Liver (tissue), 10 donors: Measurements from ENCODE around the gene ZNF584. TPM values are rescaled to one million over a fixed set of nuclear protein-coding genes. Genes with fewer than 3 reads are reported as not detected.

Experiments
- DNase-seq: peaks from one replicate; pipeline ENCODE4 v3.0.0-alpha.2; 2017; ENCODE audit warnings: low spot score
- H3K27ac ChIP-seq, 2 donors: one replicate each; pipeline ENCODE4 v1.7.0; 2013; ENCODE audit warnings: inconsistent platforms in 2 of 2, low read length in 2 of 2, control low read depth in 1 of 2, low read depth in 1 of 2, mild to moderate bottlenecking in 1 of 2
- H3K27me3 ChIP-seq, 4 donors: one replicate each; pipeline versions ENCODE4 v1.6.1 to v1.7.0; 2013; ENCODE audit warnings: low read length in 3 of 4, inconsistent platforms in 1 of 4, mild to moderate bottlenecking in 1 of 4, moderate library complexity in 1 of 4; ENCODE audit not compliant: control insufficient read depth in 4 of 4, insufficient read depth in 4 of 4
- H3K36me3 ChIP-seq, 4 donors: one replicate each; pipeline versions ENCODE4 v1.6.1 to v1.7.0; 2013; ENCODE audit warnings: low read length in 3 of 4, mild to moderate bottlenecking in 3 of 4, low read depth in 1 of 4, moderate library complexity in 1 of 4; ENCODE audit not compliant: control insufficient read depth in 4 of 4, insufficient read depth in 3 of 4
- H3K4me1 ChIP-seq, 4 donors: one replicate each; pipeline versions ENCODE4 v1.6.1 to v1.7.0; 2013; ENCODE audit warnings: low read length in 3 of 4, mild to moderate bottlenecking in 3 of 4, moderate library complexity in 1 of 4; ENCODE audit not compliant: control insufficient read depth in 4 of 4, insufficient read depth in 4 of 4
- H3K4me3 ChIP-seq, 3 donors: one replicate each; pipeline versions ENCODE4 v1.6.1 to v1.7.0; 2013; ENCODE audit warnings: low read length in 3 of 3, control low read depth in 1 of 3, low read depth in 1 of 3, mild to moderate bottlenecking in 1 of 3
- H3K9ac ChIP-seq, 2 donors: one replicate each; pipeline ENCODE4 v1.7.0; 2013; ENCODE audit warnings: low read length in 2 of 2, mild to moderate bottlenecking in 2 of 2, moderate library complexity in 2 of 2, control low read depth in 1 of 2, low read depth in 1 of 2
- H3K9me3 ChIP-seq, 4 donors: one replicate each; pipeline versions ENCODE4 v1.6.1 to v1.7.0; 2013; ENCODE audit warnings: low read length in 3 of 4; ENCODE audit not compliant: control insufficient read depth in 4 of 4
- CTCF ChIP-seq: fragments of 150-350 bp; IDR thresholded peaks from 2 replicates; pipeline ENCODE4 v1.5.1; 2017; ENCODE audit warnings: improper control_type of control experiment, low read depth, low read length; ENCODE audit not compliant: missing input control
- EGR1 ChIP-seq, 2 donors: IDR thresholded peaks; 2 replicates each; pipeline ENCODE4 v1.6.1; 2016 to 2018; ENCODE audit warnings: antibody characterized with exemption in 2 of 2, low read depth in 2 of 2
- FOXA2 ChIP-seq: IDR thresholded peaks from 2 replicates; pipeline ENCODE4 v1.6.1; 2016; ENCODE audit warnings: antibody characterized with exemption
- GABPA ChIP-seq, 2 donors: IDR thresholded peaks in 1 of 2; conservative IDR thresholded peaks in 1 of 2; 2 replicates each; pipeline ENCODE4 v1.6.1; 2016; ENCODE audit warnings: antibody characterized with exemption in 2 of 2, mild to moderate bottlenecking in 1 of 2, moderate library complexity in 1 of 2
- HNF4A ChIP-seq, 2 donors: conservative IDR thresholded peaks; 2 replicates each; pipeline ENCODE4 v1.6.1; 2016; ENCODE audit warnings: antibody characterized with exemption in 2 of 2, mild to moderate bottlenecking in 2 of 2
- MAX ChIP-seq: IDR thresholded peaks from 2 replicates; pipeline ENCODE4 v1.6.1; 2016; ENCODE audit warnings: antibody characterized with exemption
- RAD21 ChIP-seq, 2 donors: IDR thresholded peaks; 2 replicates each; pipeline ENCODE4 v1.6.1; 2016; ENCODE audit warnings: antibody characterized with exemption in 2 of 2, mild to moderate bottlenecking in 2 of 2
- REST ChIP-seq: IDR thresholded peaks from 2 replicates; pipeline ENCODE4 v1.6.1; 2016; ENCODE audit warnings: antibody characterized with exemption, mild to moderate bottlenecking
- SP1 ChIP-seq: IDR thresholded peaks from 2 replicates; pipeline ENCODE4 v1.6.1; 2018; ENCODE audit warnings: antibody characterized with exemption, mild to moderate bottlenecking
- TAF1 ChIP-seq: conservative IDR thresholded peaks from 2 replicates; pipeline ENCODE4 v1.6.1; 2016; ENCODE audit warnings: antibody characterized with exemption, mild to moderate bottlenecking
- YY1 ChIP-seq: IDR thresholded peaks from 2 replicates; pipeline ENCODE4 v1.6.1; 2016; ENCODE audit warnings: antibody characterized with exemption, mild to moderate bottlenecking
- WGBS: extraction: QIAGEN DNeasy Blood & Tissue Kit; methylation state at CpG from one replicate; pipeline ENCODE4 v1.1.7; 2013; 5-methylcytosine and 5-hydroxymethylcytosine counted together
- polyA plus RNA-seq, 2 donors: library from polyadenylated mRNA; stranded (reverse) in 1 of 2; unstranded in 1 of 2; fragments of 200-250 nt in 1 of 2; fragments of >200 nt in 1 of 2; fragmentation: Nextera tagmentation in 1 of 2; extraction: Ambion mirVana in 1 of 2; gene quantifications; one replicate each; pipeline versions ENCODE4 v1.2.1 to v1.2.3, GENCODE V29; 2013 to 2015
- small RNA-seq: library from RNA; depleted of rRNA; stranded (forward); fragments of <200 nt; gene quantifications from one replicate; pipeline ENCODE3, GENCODE V24; 2014
- total RNA-seq, 2 donors: library from RNA; depleted of rRNA; stranded (reverse); fragments of >200 nt; gene quantifications; one replicate each; pipeline ENCODE4 v1.2.3, GENCODE V29; 2014
- donor health status: healthy.
- donor health status: healthy.
- donor health status: healthy.
- donor health status: healthy.
- donor health status: healthy.

ZNF584 gene
- total and polyA plus RNA-seq, 4 donors, result 3.6 to 12.6 (median 10.0) TPM

- no peaks in the 10 kb centered on the region for H3K9me3 ChIP-seq
- peak overlapping the region in 1 of 2 donors; percentile 97 for H3K9ac ChIP-seq
- TF ChIP-seq MAX, result no peak
- TF ChIP-seq RAD21 (IDR thresholded peaks at IDR 0.05), result no peak
- TF ChIP-seq HNF4A (conservative IDR thresholded peaks at IDR 0.05), result peak in 1 of 2 donors; percentile 4
- no peak for TF ChIP-seq TAF1
- TF ChIP-seq EGR1 (IDR thresholded peaks at IDR 0.05; ENCODE audit: low read depth in 2 of 2), result no peak
- no peak for DNase-seq
- H3K4me3 ChIP-seq, result peak overlapping the region; percentile 61 to 83 (median 71)
- WGBS, result 36% methylated on average over 20 of the region's 20 CpGs
- no peak overlapping the region for H3K27ac ChIP-seq
- H3K36me3 ChIP-seq, result peaks cover 0 to 2% (median 0%) of the 10 kb centered on the region in 4 donors
- H3K27me3 ChIP-seq, result no peaks in the 10 kb centered on the region
- peaks cover 7 to 23% (median 16%) of the 10 kb centered on the region in 4 donors for H3K4me1 ChIP-seq
Measured at GRCh38 chr19:58466089-58466759, 57.8 kb downstream of the ZNF584 start.

GRCh38 chr19:58466760-58467589, 58.5 kb downstream of the ZNF584 start, which contains the start of gene ZNF324:
TSS of gene ZNF324 (plus strand) at chr19:58467080. CDS start at chr19:58469186, 2,106 bp downstream.
- Histone ChIP-seq H3K4me1 (peaks cover 7 to 23% (median 16%) of the 10 kb centered on the region in 4 donors), H3K9me3 (no peaks in the 10 kb centered on the region), H3K27me3 (no peaks in the 10 kb centered on the region), H3K4me3 (peak within 1 kb of the TSS; percentile 83 to 94 (median 88)), H3K27ac (peak within 1 kb of the TSS; percentile 52 to 69), H3K36me3 (peaks cover 0 to 4% (median 1%) of the 10 kb centered on the region in 4 donors), H3K9ac (peak within 1 kb of the TSS; percentile 42 to 97)
- TF ChIP-seq HNF4A (conservative IDR thresholded peaks at IDR 0.05) (peak in 1 of 2 donors; percentile 3), CTCF (no peak), SP1 (peak; percentile 35), FOXA2 (no peak), RAD21 (IDR thresholded peaks at IDR 0.05) (peak; percentile 53 to 65), REST (peak; percentile 30), YY1 (peak; percentile 92), GABPA (IDR thresholded peaks at IDR 0.05 in 1 of 2, conservative IDR thresholded peaks at IDR 0.05 in 1 of 2) (peak; percentile 66 to 92)
- DNase-seq, result peak; percentile 98
- WGBS, result under 1% methylated on average over 92 of the region's 92 CpGs

Small RNA genes within 50 kb of the gene (small RNA-seq; reads per million reads assigned to genes)
- not detected for gene MIR4754
- 0.09 reads per million for gene RNA5SP473

Other genes starting within 250 kb of the ZNF584 start
- 10 to 100 TPM; 12.8 to 18.2 TPM for gene ZNF274, start 225.6 kb upstream of the ZNF584 start, total RNA-seq
- gene ZNF274, start 225.6 kb upstream of the ZNF584 start, polyA plus RNA-seq, result 10 to 100 TPM in 1 of 2 donors, 1 to 10 TPM in 1; 5.7 to 10.9 TPM
- gene ZNF544, start 179.7 kb upstream of the ZNF584 start, total RNA-seq, result 10 to 100 TPM; 14.9 to 25.2 TPM
- 1 to 10 TPM; 2.5 to 7.7 TPM for gene ZNF544, start 179.7 kb upstream of the ZNF584 start, polyA plus RNA-seq
- 1 to 10 TPM; 2.7 to 4.6 TPM for gene ZNF8, start 129.7 kb upstream of the ZNF584 start, total RNA-seq
- under 1 TPM; 0.37 to 0.50 TPM for gene ZNF8, start 129.7 kb upstream of the ZNF584 start, polyA plus RNA-seq
- gene ERVK3-1, start 103.3 kb upstream of the ZNF584 start, total RNA-seq, result 10 to 100 TPM; 21.4 to 28.0 TPM
- 10 to 100 TPM; 17.6 to 31.7 TPM for gene ERVK3-1, start 103.3 kb upstream of the ZNF584 start, polyA plus RNA-seq
- 1 to 10 TPM; 3.1 to 3.5 TPM for gene ZSCAN22, start 81.7 kb upstream of the ZNF584 start, total RNA-seq
- gene ZSCAN22, start 81.7 kb upstream of the ZNF584 start, polyA plus RNA-seq, result under 1 TPM; 0.88 to 0.89 TPM
- 100 to 1,000 TPM; 521 to 838 TPM for gene A1BG, start 55.2 kb upstream of the ZNF584 start, total RNA-seq
- gene A1BG, start 55.2 kb upstream of the ZNF584 start, polyA plus RNA-seq, result 1,000 to 10,000 TPM; 1,221 to 2,157 TPM
- gene ZNF497, start 45.9 kb upstream of the ZNF584 start, total RNA-seq, result 1 to 10 TPM; 1.1 to 4.4 TPM
- 1 to 10 TPM in 1 of 2 donors, under 1 TPM in 1; 0.60 to 1.4 TPM for gene ZNF497, start 45.9 kb upstream of the ZNF584 start, polyA plus RNA-seq
- 1 to 10 TPM; 2.1 to 3.6 TPM for gene ZNF837, start 27.6 kb upstream of the ZNF584 start, total RNA-seq
- 1 to 10 TPM in 1 of 2 donors, under 1 TPM in 1; 0.54 to 2.6 TPM for gene ZNF837, start 27.6 kb upstream of the ZNF584 start, polyA plus RNA-seq
- 1,000 to 10,000 TPM in 1 of 2 donors, 100 to 1,000 TPM in 1; 657 to 1,403 TPM for gene RPS5, start 21.4 kb upstream of the ZNF584 start, total RNA-seq
- 100 to 1,000 TPM; 229 to 600 TPM for gene RPS5, start 21.4 kb upstream of the ZNF584 start, polyA plus RNA-seq
- not detected for gene RNF225, start 13.0 kb upstream of the ZNF584 start, total RNA-seq
- not detected for gene RNF225, start 13.0 kb upstream of the ZNF584 start, polyA plus RNA-seq
- gene ZNF132, start 31.5 kb downstream of the ZNF584 start, total RNA-seq, result 1 to 10 TPM; 1.3 to 2.0 TPM
- under 1 TPM; 0.64 to 0.72 TPM for gene ZNF132, start 31.5 kb downstream of the ZNF584 start, polyA plus RNA-seq
- 1 to 10 TPM; 3.8 to 4.9 TPM for gene ZNF324B, start 43.0 kb downstream of the ZNF584 start, total RNA-seq
- gene ZNF324B, start 43.0 kb downstream of the ZNF584 start, polyA plus RNA-seq, result 1 to 10 TPM in 1 of 2 donors, under 1 TPM in 1; 0.53 to 1.9 TPM
- gene ZNF324, start 58.4 kb downstream of the ZNF584 start, total RNA-seq, result 1 to 10 TPM; 8.4 TPM
- 1 to 10 TPM; 2.3 to 2.6 TPM for gene ZNF324, start 58.4 kb downstream of the ZNF584 start, polyA plus RNA-seq
- gene ZNF446, start 67.7 kb downstream of the ZNF584 start, total RNA-seq, result 1 to 10 TPM; 2.8 to 4.6 TPM
- gene ZNF446, start 67.7 kb downstream of the ZNF584 start, polyA plus RNA-seq, result 1 to 10 TPM; 3.3 to 4.8 TPM
- 100 to 1,000 TPM in 1 of 2 donors, 10 to 100 TPM in 1; 31.9 to 395 TPM for gene SLC27A5, start 103.3 kb downstream of the ZNF584 start, total RNA-seq
- gene SLC27A5, start 103.3 kb downstream of the ZNF584 start, polyA plus RNA-seq, result 100 to 1,000 TPM; 316 to 326 TPM
- gene ZBTB45, start 111.2 kb downstream of the ZNF584 start, total RNA-seq, result 1 to 10 TPM; 2.1 to 3.2 TPM
- 1 to 10 TPM; 2.2 to 4.0 TPM for gene ZBTB45, start 111.2 kb downstream of the ZNF584 start, polyA plus RNA-seq
- 100 to 1,000 TPM in 1 of 2 donors, 10 to 100 TPM in 1; 80.5 to 157 TPM for gene TRIM28, start 135.4 kb downstream of the ZNF584 start, total RNA-seq
- 10 to 100 TPM; 47.1 to 88.0 TPM for gene TRIM28, start 135.4 kb downstream of the ZNF584 start, polyA plus RNA-seq
- gene CHMP2A, start 146.5 kb downstream of the ZNF584 start, total RNA-seq, result 10 to 100 TPM; 58.0 to 69.5 TPM
- 100 to 1,000 TPM in 1 of 2 donors, 10 to 100 TPM in 1; 97.1 to 107 TPM for gene CHMP2A, start 146.5 kb downstream of the ZNF584 start, polyA plus RNA-seq
- gene UBE2M, start 150.0 kb downstream of the ZNF584 start, total RNA-seq, result 10 to 100 TPM; 12.1 to 30.7 TPM
- 10 to 100 TPM in 1 of 2 donors, 1 to 10 TPM in 1; 7.6 to 23.4 TPM for gene UBE2M, start 150.0 kb downstream of the ZNF584 start, polyA plus RNA-seq
- 10 to 100 TPM in 1 of 2 donors, 1 to 10 TPM in 1; 9.3 to 21.1 TPM for gene MZF1, start 164.7 kb downstream of the ZNF584 start, total RNA-seq
- 1 to 10 TPM; 4.9 to 8.2 TPM for gene MZF1, start 164.7 kb downstream of the ZNF584 start, polyA plus RNA-seq